G401 (cell line): ENCODE data around the gene ZKSCAN2. TPM values are rescaled to one million over a fixed set of nuclear protein-coding genes. Genes with fewer than 3 reads are reported as not detected.
A peak's percentile ranks its signal among the peaks of the same experiment; 100 is the strongest.

Experiments
- DNase-seq: peaks from one replicate; pipeline ENCODE4 v3.0.0-alpha.2; 2015; ENCODE audit warnings: low spot score
- in situ Hi-C: cut with HindIII; loops from 2 replicates; pipeline ENCODE4 v1.10.0; 2016; ENCODE audit warnings: low sequenced_read_pairs, mixed read lengths
- total RNA-seq: library from RNA; depleted of rRNA; stranded (reverse); fragments of >200 nt; shearing (Covaris generic); gene quantifications from 2 replicates; pipeline ENCODE4 v1.2.3, GENCODE V29; 2014; rRNA removed

The ZKSCAN2 gene
- total RNA-seq, 1 experiment from 2014 or later, result 22.9 TPM

DNA sequence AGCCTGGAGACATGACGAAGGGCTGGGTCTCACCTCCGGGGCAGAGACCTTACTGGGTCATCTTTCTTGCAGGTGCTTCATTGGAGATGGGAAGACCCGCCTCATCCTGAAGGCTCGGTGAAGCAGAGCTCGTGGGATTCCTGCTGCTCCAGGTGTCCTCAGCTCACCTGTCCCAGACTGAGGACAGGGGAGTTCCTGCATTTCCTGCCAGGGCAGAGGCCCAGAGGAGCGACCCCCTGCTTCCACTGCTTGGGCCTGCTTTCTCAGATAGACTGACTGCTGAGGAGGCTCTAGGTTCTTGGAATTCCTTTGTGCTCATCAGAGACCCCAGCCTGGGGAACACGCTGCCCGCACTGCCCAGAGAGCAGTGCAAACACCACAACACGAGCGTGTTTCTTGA lies 29.3 kb downstream of the ZKSCAN2 start:
- DNase-seq, result no peak
- in situ Hi-C loops, result no loop called here

DNA sequence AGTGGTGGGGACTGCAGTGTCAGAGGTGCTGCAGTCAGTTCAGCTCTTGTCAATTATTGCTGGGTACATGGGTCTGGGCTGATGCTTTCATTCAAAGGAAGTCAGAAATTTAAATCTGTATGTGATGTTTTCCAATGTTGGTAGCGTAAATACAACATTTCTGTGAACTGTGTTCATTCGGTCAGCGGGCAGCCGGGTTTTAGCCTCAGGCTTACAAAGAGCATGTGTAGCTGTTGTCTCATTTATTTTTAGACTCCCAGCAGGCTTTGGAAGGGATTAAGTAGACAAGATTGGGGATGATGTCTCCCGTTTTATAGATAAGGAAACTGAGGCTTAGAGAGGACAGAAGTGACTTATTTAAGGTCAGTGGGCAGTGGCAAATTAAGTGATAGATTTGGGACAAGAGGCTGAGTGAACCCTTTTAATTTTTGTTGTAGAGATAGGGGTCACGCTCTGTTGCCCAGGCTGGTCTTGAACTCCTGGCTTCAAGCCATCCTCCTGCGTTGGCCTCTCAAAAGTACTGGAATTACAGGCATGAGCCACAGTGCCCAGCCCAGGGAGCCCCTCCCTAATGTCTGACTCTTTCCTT lies 32.8 kb downstream of the ZKSCAN2 start:
- DNase-seq, result no peak
- in situ Hi-C loops, result no loop called here

DNA sequence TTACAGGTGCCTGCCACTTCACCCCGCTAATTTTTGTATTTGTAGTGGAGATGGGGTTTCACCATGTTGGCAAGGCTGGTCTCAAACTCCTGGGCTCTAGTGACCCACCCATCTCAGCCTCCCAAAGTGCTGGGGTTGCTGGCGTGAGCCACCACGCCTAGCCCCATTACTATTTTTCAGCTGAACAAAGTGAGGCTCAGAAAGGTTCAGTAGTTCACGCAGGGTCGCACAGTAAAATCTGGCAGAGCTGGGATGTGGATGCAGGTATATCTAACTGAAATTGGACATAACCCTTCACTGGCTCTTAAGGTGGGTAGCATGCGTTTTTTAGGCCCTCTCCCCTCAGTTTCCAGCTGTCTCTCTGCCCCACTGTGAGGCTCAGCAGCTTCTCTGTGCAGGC lies 33.7 kb downstream of the ZKSCAN2 start:
- DNase-seq, result no peak

DNA sequence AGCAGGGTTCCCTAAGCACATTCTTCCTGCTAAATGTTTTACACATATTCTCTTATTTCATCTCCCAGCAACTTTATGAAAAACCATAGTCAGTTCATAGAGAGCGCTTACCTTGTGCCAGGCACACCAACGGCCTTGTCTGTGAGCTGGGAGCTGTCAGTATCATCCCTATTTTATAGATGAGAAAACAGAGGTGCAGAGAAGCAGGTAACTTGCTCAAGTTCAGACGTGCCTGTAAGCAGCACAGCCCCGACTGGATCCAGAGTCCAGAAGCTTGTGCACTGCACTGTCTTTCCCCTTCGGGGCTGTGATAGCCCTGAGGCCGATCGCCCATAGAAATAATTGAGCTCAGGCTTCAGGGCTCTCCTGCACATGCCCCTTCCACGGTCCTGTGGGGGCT lies 34.7 kb downstream of the ZKSCAN2 start:
- no peak for DNase-seq
- in situ Hi-C loops, result no loop called here

More for the DNA sequence above, 33.7 kb downstream of the ZKSCAN2 start:
- in situ Hi-C loops, result no loop called here

DNA sequence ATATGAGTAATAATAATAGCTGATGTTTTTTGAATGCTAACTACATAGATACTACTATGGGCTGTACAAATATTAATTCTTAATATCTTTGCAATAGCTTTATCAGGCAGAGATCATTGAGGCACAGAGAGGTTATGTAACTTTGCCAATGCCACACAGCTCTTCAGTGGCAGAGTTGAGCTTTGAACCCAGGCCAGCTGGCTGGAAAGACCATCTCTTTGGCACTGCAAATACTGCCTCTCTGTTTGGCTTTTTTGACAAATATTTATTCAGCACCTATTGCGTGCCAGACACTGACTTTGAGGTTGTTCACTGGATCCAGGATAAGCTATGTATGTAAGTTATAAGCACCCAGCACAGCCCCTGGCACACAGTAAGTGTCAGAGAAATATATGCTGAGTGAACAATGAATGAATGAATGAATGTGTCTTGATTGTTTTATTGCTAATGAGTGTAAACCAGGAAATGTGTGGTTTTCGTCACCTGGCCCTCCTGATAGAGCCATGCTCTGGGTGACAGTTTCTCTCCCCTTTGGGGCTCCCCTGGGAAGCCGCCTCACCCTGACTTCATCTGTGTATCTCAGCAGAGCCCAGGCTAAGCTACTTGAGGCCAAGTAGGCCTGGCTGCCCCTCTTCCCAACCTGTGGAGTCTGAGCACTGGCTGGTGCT lies 38.4 kb downstream of the ZKSCAN2 start:
- in situ Hi-C loops, result no loop called here
- DNase-seq, result no peak

DNA sequence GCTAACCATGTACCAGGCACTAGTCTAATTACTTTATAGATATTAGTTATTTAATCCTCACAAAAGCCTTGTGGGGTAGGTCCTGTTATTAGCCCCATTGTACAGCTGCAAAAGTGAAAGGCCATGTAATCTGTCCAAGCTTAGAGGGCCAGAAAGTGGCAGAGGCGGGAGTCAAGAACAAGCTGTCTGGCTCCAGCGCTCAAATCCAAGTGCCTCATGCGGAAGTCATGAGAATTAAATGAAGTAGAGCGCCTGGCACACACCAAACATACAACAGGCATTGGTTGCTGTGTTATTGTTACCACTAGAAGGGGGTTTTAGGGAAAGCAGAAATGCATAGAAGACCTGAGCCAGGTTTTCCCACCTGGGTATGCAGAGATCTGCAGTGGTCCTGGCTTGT lies 39.7 kb downstream of the ZKSCAN2 start:
- in situ Hi-C loops, result no loop called here
- DNase-seq, result no peak

DNA sequence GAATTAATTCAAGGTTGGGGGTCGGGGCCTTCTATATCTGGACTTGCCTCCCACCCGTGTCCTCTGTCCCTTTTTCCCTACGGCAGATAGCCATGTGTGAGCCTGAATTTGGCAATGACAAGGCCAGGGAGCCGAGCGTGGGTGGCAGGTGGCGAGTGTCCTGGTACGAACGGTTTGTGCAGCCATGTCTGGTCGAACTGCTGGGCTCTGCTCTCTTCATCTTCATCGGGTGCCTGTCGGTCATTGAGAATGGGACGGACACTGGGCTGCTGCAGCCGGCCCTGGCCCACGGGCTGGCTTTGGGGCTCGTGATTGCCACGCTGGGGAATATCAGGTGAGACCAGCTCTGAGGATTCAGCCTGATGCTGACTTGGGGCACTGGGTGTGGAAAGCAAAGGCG lies 40.5 kb downstream of the ZKSCAN2 start:
- DNase-seq, result no peak
- in situ Hi-C loops, result no loop called here

DNA sequence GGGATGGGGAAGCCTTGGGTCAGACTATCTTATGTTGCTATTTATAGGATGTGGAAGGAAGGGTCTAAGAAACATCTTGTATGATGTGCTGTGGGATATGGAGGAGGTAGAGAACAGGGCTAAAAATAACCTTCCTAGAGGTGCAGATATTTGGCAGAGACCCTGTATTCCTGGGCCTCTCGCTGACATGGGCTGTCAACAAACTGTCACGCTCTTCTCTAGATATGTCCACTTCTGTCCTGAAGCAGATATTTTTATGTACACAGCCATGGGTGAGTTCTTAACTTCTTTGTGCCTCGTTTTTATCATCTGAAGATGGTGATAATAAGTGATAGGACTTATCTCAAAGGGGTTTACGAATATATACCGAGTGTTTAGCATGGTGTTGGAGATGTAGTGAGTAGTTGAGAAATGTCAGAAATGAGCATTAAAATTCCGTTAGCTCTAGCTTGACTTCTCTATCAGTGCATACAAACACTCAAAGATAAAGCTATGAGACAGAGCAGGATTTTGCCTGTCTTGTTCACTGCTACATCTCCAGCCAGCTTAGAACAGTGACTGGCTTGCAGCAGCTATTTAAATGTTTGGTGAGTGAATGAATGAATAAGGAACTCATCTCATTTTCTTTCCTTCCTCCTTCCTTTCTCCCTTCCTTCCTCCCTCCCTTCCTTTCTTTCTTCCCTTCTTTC lies 43.8 kb downstream of the ZKSCAN2 start:
- DNase-seq, result no peak
- in situ Hi-C loops, result no loop called here

DNA sequence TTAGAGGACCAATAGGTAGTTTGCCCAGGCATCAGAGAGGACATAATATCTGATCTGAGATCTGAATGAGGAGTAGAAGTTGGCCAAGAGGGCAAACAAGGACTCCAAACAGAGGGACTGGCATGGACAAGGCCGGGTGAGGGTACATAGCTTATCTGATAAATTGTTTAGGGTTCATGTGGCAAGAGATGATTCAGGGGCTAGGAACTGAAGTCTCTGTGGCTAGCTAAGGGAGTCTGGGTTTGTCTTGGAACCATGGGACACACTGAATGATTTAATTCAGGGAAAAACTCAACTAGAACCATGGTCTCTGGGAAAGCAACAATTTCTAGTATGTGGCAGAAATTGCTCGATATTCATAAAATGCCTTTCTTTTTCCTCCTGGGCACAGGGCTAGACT lies 45.0 kb downstream of the ZKSCAN2 start:
- in situ Hi-C loops, result no loop called here

DNA sequence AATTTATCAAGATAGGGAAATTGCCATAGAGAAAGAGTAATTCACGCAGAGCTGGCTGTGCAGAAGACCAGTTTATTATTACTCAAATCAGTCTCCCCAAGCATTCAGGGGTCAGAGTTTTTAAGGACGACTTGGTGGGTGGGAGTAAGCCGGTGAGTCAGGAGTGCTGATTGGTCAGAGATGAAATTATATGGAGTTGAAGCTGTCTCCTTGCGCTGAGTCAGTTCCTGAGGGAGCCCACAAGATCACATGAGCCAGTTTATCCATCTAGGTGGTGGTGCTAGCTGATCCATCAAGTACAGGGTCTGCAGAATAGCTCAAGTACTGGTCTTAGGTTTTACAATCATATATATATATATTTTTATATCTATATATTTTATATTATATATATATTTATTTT lies 46.9 kb downstream of the ZKSCAN2 start:
- no peak for DNase-seq
- in situ Hi-C loops, result no loop called here

More for the DNA sequence above, 45.0 kb downstream of the ZKSCAN2 start:
- no peak for DNase-seq

DNA sequence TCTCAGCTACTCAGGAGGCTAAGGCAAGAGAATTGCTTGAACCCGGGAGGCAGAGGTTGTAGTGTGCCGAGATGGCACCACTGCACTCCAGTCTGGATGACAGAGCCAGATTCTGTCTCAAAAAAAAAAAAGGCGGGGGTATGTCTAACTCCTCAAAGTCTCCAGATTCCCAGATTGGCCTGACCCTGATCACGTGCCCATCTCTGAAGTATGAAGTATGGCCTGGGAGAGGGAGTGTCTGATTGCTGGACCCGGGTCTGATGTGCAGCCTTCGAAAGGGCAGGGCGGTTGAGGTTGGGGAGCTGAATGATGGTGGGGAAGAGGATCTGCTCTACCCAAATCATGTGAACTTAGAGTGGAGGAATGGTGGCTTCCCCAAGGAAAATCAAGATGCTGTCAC lies 58.2 kb downstream of the ZKSCAN2 start:
- no peak for DNase-seq
- in situ Hi-C loops, result no loop called here

DNA sequence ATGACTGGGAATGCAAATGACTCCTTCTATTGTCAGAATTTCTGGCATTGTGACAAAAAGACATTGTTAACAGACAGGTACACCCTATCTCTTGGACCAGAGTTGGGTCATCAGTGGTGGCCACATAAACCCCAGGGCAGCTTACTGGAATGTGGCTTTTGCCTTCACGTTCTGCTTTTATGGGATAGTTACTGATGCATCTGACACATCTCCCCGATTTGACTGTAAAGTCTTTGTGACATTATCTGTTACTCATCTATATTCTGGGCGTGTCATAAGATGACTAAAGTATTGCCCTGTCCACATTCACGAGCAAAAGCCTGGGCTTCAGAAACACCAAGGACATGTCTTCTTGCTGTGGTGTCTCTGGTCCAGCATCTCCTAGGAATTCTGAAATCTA lies 59.6 kb downstream of the ZKSCAN2 start:
- DNase-seq, result no peak
- in situ Hi-C loops, result no loop called here

DNA sequence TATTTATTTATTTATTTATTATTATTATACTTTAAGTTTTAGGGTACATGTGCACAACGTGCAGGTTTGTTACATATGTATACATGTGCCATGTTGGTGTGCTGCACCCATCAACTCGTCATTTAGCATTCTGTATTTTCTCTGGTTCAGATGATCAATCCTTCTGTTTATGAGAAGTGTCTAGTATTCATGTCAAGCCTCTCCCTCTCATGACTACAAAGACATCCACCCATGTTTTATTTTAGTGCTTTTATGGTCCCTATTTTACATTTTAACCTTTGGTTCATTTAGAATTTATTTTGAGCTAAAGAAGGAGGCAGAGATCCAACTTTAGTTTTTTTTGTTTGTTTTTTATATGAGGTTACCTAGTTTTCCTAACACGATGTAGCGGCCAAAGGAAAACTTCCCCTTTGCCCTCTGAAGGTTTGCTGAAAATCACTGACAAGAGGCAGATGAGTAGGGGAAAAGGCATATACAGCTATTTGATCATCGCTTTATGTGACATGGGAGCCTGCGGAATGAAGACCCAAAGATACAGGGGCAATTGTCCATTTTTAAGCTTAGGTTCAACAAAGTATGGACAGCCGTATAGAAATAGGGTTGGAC lies 63.3 kb downstream of the ZKSCAN2 start:
- in situ Hi-C loops, result no loop called here
- no peak for DNase-seq

DNA sequence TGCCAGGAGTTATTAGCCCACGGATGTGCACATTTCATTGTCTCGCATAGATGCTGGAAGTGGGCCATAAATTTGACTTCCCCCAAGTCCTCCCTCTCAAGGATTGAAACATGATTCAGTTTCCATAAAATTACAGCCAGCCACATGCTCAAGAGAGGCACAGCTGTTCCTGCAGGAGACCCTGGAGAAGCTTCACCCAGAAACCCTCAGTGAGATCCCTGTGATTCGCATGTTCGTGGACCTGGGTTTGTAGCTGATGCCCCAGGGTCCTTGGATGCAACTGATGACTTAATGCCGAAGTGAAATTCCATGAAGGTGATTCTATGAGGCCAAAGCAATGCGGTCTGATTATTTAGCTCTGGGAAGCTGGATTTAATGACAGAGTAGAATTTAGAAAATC lies 65.5 kb downstream of the ZKSCAN2 start:
- peak; percentile 22 for DNase-seq
- in situ Hi-C loops, result no loop called here

DNA sequence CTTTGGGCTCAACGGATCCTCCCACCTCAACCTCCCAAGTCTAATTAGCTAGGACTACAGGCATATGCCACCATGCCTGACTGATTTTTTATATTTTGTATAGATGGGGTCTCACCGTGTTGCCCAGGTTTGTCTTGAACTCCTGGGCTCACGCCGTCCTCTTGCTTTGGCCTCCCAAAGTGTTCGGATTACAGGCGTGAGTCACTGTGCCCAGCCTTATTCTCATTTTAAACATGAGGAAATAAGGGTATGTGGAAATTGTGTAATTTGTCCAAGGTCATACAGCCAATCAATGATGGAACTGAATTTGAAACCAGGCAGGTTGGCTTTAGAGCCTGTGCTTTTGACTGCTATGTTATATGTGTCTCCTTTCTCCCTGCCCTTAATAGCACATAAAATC lies 68.3 kb downstream of the ZKSCAN2 start:
- no peak for DNase-seq
- in situ Hi-C loops, result no loop called here

DNA sequence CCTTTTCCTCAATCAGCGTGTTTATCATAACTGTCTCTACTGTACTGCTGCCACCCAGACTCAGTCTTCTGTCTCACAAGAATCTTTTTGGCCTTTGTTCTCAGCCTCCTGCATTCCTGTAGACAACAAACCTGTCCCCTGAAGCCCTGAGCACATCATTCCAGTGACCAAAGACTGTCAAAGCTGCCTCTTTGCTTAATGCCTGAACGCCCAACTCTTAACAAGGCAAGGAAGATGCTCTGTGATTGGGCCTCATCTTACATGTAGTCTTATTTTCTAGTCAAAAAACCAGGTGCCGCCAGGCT lies 70.2 kb downstream of the ZKSCAN2 start:
- DNase-seq, result no peak
- in situ Hi-C loops, result no loop called here

Other genes with a start within 250 kb of the ZKSCAN2 start
- 11.7 and 14.4 TPM in 2 replicates for gene ARHGAP17, start 242.5 kb downstream of the ZKSCAN2 start, total RNA-seq
- gene LCMT1, start 146.1 kb downstream of the ZKSCAN2 start, total RNA-seq, result 87.4 and 108 TPM in 2 replicates
- 9.9 and 13.6 TPM in 2 replicates for gene AQP8, start 40.9 kb downstream of the ZKSCAN2 start, total RNA-seq